NCI-H2196 treated with DMSO at 0.1 percent for 48 hours (cell line): ENCODE measurements around the gene HOXC10.

Experiments used
- DNase-seq: peaks from one replicate; lab custom pipeline; 2025; ENCODE audit not compliant: unreplicated experiment; lab: John Stamatoyannopoulos, UW

Gene HOXC10

GRCh38 chr12:53950789-53951576, 34.0 kb upstream of the HOXC10 start:
- no peak for DNase-seq

GRCh38 chr12:53951577-53952334, 33.2 kb upstream of the HOXC10 start:
- no peak for DNase-seq

- DNase-seq: no peak
Measured at GRCh38 chr12:53952335-53952694, 32.6 kb upstream of the HOXC10 start.

- no peak for DNase-seq
Measured at GRCh38 chr12:53952871-53953734, 31.8 kb upstream of the HOXC10 start.

- DNase-seq: no peak
Measured at GRCh38 chr12:53953831-53954693, 30.9 kb upstream of the HOXC10 start.

- DNase-seq: no peak
Measured at GRCh38 chr12:53954694-53955035, 30.3 kb upstream of the HOXC10 start, which contains the start of gene HOXC12. Gene HOXC12 (plus strand): TSS chr12:53954903. CDS start chr12:53954930, 27 bp downstream.

GRCh38 chr12:53955036-53955775, 29.7 kb upstream of the HOXC10 start:
- DNase-seq: no peak

GRCh38 chr12:53955776-53956250, 29.1 kb upstream of the HOXC10 start:
- DNase-seq: no peak

GRCh38 chr12:53956251-53956887, 28.6 kb upstream of the HOXC10 start:
- no peak for DNase-seq

- no peak for DNase-seq
Measured at GRCh38 chr12:53956914-53957536, 27.9 kb upstream of the HOXC10 start.

- no peak for DNase-seq
Measured at GRCh38 chr12:53958128-53958527, 26.8 kb upstream of the HOXC10 start.

GRCh38 chr12:53959314-53959713, 25.6 kb upstream of the HOXC10 start:
- DNase-seq: no peak

GRCh38 chr12:53960187-53961024, 24.5 kb upstream of the HOXC10 start:
- no peak for DNase-seq

- no peak for DNase-seq
Measured at GRCh38 chr12:53961025-53961761, 23.8 kb upstream of the HOXC10 start.

GRCh38 chr12:53963005-53963404, 21.9 kb upstream of the HOXC10 start:
- DNase-seq: no peak

GRCh38 chr12:53963434-53964314, 21.3 kb upstream of the HOXC10 start:
- DNase-seq: no peak
